Uterus (tissue), 2 donors: ENCODE measurements around the gene SHB.

Experiments
- CTCF ChIP-seq, 4 experiments: fragments of 200-600 bp in 2 of 4; fragments of 450-650 bp in 2 of 4; sonication (generic) in 2 of 4; IDR thresholded peaks; one replicate each; pipeline ENCODE4 v1.5.1; 2016 to 2019; ENCODE audit warnings: antibody characterized with exemption in 4 of 4, mild to moderate bottlenecking in 2 of 4, moderate library complexity in 1 of 4
- POLR2A ChIP-seq, 2 donors: fragments of 450-650 bp; IDR thresholded peaks; one replicate each; pipeline ENCODE4 v1.6.1; 2016; ENCODE audit warnings: antibody characterized with exemption in 2 of 2, mild to moderate bottlenecking in 1 of 2, moderate library complexity in 1 of 2

GRCh38 chr9:38033941-38034340 is 35.1 kb downstream of the SHB start:
- TF ChIP-seq CTCF (IDR thresholded peaks at IDR 0.05) (no peak), POLR2A (IDR thresholded peaks at IDR 0.05) (no peak)
